Neural cell (in vitro differentiated cells): ENCODE results near the gene SFT2D1. TPM values are rescaled to one million over a fixed set of nuclear protein-coding genes. Genes with fewer than 3 reads are reported as not detected.

Experiments used
- H2AFZ ChIP-seq: fragments of 200-600, 300-800 bp; sonication (generic), shearing (Covaris generic); 2 replicates; pipeline ENCODE4 v1.6.0; 2014; ENCODE audit warnings: low read depth, mild to moderate bottlenecking, antibody characterized with exemption, low read length, moderate library complexity
- H3F3A ChIP-seq: fragments of 200-600 bp; shearing (Covaris generic); 2 replicates; pipeline ENCODE4 v1.6.1; 2016; ENCODE audit warnings: mild to moderate bottlenecking, moderate library complexity, mixed read lengths, antibody characterized with exemption, low read length; ENCODE audit not compliant: insufficient read depth, poor library complexity, severe bottlenecking
- H3K27ac ChIP-seq: fragments of 200-600, 300-800 bp; sonication (generic), shearing (Covaris generic); 2 replicates; pipeline ENCODE4 v1.5.1; 2014; ENCODE audit warnings: mild to moderate bottlenecking, low read length, moderate library complexity
- H3K27me3 ChIP-seq: fragments of 300-800, 200-600 bp; sonication (generic), shearing (Covaris generic); 2 replicates; pipeline ENCODE4 v1.6.0; 2014; ENCODE audit warnings: mild to moderate bottlenecking, low read depth, low read length, moderate library complexity; ENCODE audit not compliant: insufficient read depth
- H3K36me3 ChIP-seq: fragments of 300-800, 200-600 bp; sonication (generic), shearing (Covaris generic); 2 replicates; pipeline ENCODE4 v1.5.1; 2014; ENCODE audit warnings: mild to moderate bottlenecking, antibody characterized with exemption, low read length, moderate library complexity; ENCODE audit not compliant: insufficient read depth
- H3K4me2 ChIP-seq: fragments of 300-800, 200-600 bp; sonication (generic), shearing (Covaris generic); 2 replicates; pipeline ENCODE4 v1.6.0; 2014; ENCODE audit warnings: mild to moderate bottlenecking, low read length
- H3K4me3 ChIP-seq: fragments of 300-800, 200-600 bp; sonication (generic), shearing (Covaris generic); 2 replicates; pipeline ENCODE4 v1.5.1; 2014; ENCODE audit warnings: mild to moderate bottlenecking, low read length, moderate library complexity
- H3K79me2 ChIP-seq: fragments of 200-600 bp; shearing (Covaris generic); replicated peaks from 2 replicates; pipeline ENCODE4 v1.6.0; 2014; ENCODE audit warnings: mild to moderate bottlenecking, low read length, moderate library complexity; ENCODE audit not compliant: insufficient read depth
- H3K9ac ChIP-seq: fragments of 300-800, 200-600 bp; sonication (generic), shearing (Covaris generic); 2 replicates; pipeline ENCODE4 v1.6.1; 2016; ENCODE audit warnings: mild to moderate bottlenecking, low read length, mixed read lengths
- H3K9me2 ChIP-seq: fragments of 200-600 bp; shearing (Covaris generic); 2 replicates; pipeline ENCODE4 v1.6.1; 2016; ENCODE audit warnings: mild to moderate bottlenecking, low read length, mixed read lengths; ENCODE audit not compliant: insufficient read depth
- H3K9me3 ChIP-seq: fragments of 200-600, 300-800 bp; sonication (generic), shearing (Covaris generic); 2 replicates; pipeline ENCODE4 v1.6.1; 2016; ENCODE audit warnings: mild to moderate bottlenecking, mixed run types, low read length, moderate library complexity, mixed read lengths
- H4K20me1 ChIP-seq: fragments of 200-600 bp; shearing (Covaris generic); 2 replicates; pipeline ENCODE4 v1.6.1; 2016; ENCODE audit warnings: mild to moderate bottlenecking, mixed run types; ENCODE audit not compliant: insufficient read depth
- EP300 ChIP-seq: fragments of 450-650 bp; conservative IDR thresholded peaks from 2 replicates; pipeline ENCODE4 v1.6.1; 2014; ENCODE audit warnings: antibody characterized with exemption, mild to moderate bottlenecking, moderate library complexity; ENCODE audit not compliant: poor library complexity, severe bottlenecking
- EZH2 ChIP-seq: fragments of 200-600, 300-800 bp; shearing (Covaris generic), sonication (generic); IDR thresholded peaks from 2 replicates; pipeline ENCODE4 v1.6.1; 2014; ENCODE audit warnings: antibody characterized with exemption, low read length, borderline replicate concordance, mild to moderate bottlenecking; ENCODE audit not compliant: insufficient read depth, poor library complexity, severe bottlenecking
- MXI1 ChIP-seq: fragments of 450-650 bp; conservative IDR thresholded peaks from 2 replicates; pipeline ENCODE4 v1.6.1; 2014; ENCODE audit warnings: antibody characterized with exemption, mild to moderate bottlenecking; ENCODE audit not compliant: poor library complexity, severe bottlenecking
- POLR2AphosphoS5 ChIP-seq: IDR thresholded peaks from 2 replicates; pipeline ENCODE4 v1.6.1; 2012
- RAD21 ChIP-seq: fragments of 450-650 bp; conservative IDR thresholded peaks from 2 replicates; pipeline ENCODE4 v1.6.1; 2014; ENCODE audit warnings: antibody characterized with exemption, mild to moderate bottlenecking, moderate library complexity
- SMC3 ChIP-seq: fragments of 450-650 bp; conservative IDR thresholded peaks from 2 replicates; pipeline ENCODE4 v1.6.1; 2014; ENCODE audit warnings: antibody characterized with exemption, mild to moderate bottlenecking, moderate library complexity; ENCODE audit not compliant: poor library complexity
- TAF1 ChIP-seq: IDR thresholded peaks from 2 replicates; pipeline ENCODE4 v1.6.1; 2012; ENCODE audit warnings: low read depth
- polyA plus RNA-seq: library from polyadenylated mRNA; depleted of rRNA; stranded (reverse); fragments of >200 nt; gene quantifications from 2 replicates; pipeline ENCODE4 v1.2.3, GENCODE V29; 2014
- TF ChIP-seq, protein P1 (sequence below): IDR thresholded peaks from 2 replicates; pipeline ENCODE4 v1.6.1; 2012; ENCODE audit warnings: borderline replicate concordance
- TF ChIP-seq, protein P2 (sequence below): fragments of 450-650 bp; IDR thresholded peaks from 2 replicates; pipeline ENCODE4 v1.5.1; 2014; ENCODE audit warnings: antibody characterized with exemption, mild to moderate bottlenecking, moderate library complexity; ENCODE audit not compliant: poor library complexity, severe bottlenecking

SFT2D1 gene
- polyA plus RNA-seq, 1 donor from 2014 or later: 81.7 TPM

DNA sequence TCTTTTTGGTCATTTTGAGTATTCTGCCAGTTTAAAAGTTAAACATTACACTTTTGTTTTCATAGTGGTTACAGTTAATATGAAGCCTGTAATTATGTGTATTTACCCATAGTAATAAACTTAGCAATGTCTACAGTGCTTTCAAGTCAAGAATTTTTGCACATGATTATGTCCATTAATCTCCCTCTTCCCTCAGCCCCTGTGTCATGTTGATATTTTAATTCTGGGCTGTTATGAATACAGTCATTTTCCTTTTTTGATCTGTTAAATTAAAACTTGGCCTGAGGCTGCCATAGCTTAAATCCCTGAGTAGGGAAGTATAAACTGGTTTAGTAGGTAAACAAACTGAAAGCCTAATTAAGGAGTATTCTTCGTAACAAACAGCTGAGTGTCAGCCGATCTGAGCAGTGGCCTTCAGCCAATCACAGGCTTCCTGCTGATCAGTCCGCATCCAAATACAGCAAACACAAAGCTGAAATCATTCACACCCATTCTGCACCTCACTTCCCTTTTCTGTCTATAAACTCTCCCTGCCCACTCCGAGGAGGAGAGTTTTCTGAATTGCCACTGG lies 9.5 kb upstream of the SFT2D1 start:
- H3K9ac ChIP-seq: no peak overlapping the region
- no peak overlapping the region for H3K4me2 ChIP-seq
- peaks cover 4% of the 10 kb centered on the region for H3K9me3 ChIP-seq
- H3K27me3 ChIP-seq: no peaks in the 10 kb centered on the region
- H3K79me2 ChIP-seq: no peaks in the 10 kb centered on the region
- H3K36me3 ChIP-seq: no peaks in the 10 kb centered on the region
- H2AFZ ChIP-seq: no peak overlapping the region
- H3F3A ChIP-seq: no peaks in the 10 kb centered on the region
- TF ChIP-seq SMC3 (no peak), EP300 (no peak), RAD21 (no peak), POLR2AphosphoS5 (no peak)
- TF ChIP-seq, protein P1, sequence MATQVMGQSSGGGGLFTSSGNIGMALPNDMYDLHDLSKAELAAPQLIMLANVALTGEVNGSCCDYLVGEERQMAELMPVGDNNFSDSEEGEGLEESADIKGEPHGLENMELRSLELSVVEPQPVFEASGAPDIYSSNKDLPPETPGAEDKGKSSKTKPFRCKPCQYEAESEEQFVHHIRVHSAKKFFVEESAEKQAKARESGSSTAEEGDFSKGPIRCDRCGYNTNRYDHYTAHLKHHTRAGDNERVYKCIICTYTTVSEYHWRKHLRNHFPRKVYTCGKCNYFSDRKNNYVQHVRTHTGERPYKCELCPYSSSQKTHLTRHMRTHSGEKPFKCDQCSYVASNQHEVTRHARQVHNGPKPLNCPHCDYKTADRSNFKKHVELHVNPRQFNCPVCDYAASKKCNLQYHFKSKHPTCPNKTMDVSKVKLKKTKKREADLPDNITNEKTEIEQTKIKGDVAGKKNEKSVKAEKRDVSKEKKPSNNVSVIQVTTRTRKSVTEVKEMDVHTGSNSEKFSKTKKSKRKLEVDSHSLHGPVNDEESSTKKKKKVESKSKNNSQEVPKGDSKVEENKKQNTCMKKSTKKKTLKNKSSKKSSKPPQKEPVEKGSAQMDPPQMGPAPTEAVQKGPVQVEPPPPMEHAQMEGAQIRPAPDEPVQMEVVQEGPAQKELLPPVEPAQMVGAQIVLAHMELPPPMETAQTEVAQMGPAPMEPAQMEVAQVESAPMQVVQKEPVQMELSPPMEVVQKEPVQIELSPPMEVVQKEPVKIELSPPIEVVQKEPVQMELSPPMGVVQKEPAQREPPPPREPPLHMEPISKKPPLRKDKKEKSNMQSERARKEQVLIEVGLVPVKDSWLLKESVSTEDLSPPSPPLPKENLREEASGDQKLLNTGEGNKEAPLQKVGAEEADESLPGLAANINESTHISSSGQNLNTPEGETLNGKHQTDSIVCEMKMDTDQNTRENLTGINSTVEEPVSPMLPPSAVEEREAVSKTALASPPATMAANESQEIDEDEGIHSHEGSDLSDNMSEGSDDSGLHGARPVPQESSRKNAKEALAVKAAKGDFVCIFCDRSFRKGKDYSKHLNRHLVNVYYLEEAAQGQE: no peak
- no peak overlapping the region for H3K4me3 ChIP-seq
- no peaks in the 10 kb centered on the region for H3K9me2 ChIP-seq
- H4K20me1 ChIP-seq: no peaks in the 10 kb centered on the region
- H3K27ac ChIP-seq: no peak overlapping the region

DNA sequence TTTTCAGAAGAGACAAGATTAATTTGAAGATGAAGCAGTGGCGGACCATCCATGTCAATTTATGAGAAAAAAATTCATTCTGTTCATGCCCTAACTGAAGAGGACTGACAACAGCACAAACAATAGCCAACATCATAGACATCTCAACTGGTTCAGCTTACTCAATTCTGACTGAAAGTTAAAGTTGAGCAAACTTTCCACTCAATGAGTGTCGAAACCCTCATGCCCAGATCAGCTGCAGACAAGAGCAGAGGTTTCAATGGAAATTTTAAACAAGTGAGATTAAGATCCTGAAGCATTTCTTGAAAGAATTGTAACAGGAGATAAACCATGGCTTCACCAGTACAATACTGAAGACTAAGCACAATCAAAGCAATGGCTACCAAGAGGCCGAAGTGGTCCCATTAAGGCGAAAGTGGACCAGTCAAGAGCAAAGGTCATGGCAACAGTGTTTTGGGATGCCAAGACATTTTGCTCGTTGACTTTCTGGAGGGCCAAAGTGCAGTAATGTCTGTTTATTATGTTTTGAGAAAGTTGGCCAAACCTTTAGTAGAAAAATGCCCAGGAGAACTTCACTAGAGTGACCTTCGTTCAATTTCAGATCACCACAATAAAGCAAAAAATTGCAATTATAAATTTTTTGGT lies 6.1 kb upstream of the SFT2D1 start:
- H3K79me2 ChIP-seq: no peaks in the 10 kb centered on the region
- H3K4me3 ChIP-seq: no peak overlapping the region
- no peak for TF ChIP-seq EZH2
- no peak for TF ChIP-seq SMC3
- TF ChIP-seq, protein P1: no peak
- no peak for TF ChIP-seq POLR2AphosphoS5
- TF ChIP-seq RAD21: no peak
- TF ChIP-seq TAF1: no peak
- no peak for TF ChIP-seq MXI1
- TF ChIP-seq EP300: no peak
- TF ChIP-seq, protein P2, sequence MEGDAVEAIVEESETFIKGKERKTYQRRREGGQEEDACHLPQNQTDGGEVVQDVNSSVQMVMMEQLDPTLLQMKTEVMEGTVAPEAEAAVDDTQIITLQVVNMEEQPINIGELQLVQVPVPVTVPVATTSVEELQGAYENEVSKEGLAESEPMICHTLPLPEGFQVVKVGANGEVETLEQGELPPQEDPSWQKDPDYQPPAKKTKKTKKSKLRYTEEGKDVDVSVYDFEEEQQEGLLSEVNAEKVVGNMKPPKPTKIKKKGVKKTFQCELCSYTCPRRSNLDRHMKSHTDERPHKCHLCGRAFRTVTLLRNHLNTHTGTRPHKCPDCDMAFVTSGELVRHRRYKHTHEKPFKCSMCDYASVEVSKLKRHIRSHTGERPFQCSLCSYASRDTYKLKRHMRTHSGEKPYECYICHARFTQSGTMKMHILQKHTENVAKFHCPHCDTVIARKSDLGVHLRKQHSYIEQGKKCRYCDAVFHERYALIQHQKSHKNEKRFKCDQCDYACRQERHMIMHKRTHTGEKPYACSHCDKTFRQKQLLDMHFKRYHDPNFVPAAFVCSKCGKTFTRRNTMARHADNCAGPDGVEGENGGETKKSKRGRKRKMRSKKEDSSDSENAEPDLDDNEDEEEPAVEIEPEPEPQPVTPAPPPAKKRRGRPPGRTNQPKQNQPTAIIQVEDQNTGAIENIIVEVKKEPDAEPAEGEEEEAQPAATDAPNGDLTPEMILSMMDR: no peak
- no peaks in the 10 kb centered on the region for H3K36me3 ChIP-seq
- H4K20me1 ChIP-seq: no peaks in the 10 kb centered on the region
- H3K9me3 ChIP-seq: peaks cover 4% of the 10 kb centered on the region
- no peaks in the 10 kb centered on the region for H3K9me2 ChIP-seq
- no peaks in the 10 kb centered on the region for H3F3A ChIP-seq
- H3K27me3 ChIP-seq: no peaks in the 10 kb centered on the region
- no peak overlapping the region for H3K27ac ChIP-seq
- no peak overlapping the region for H3K9ac ChIP-seq
- no peak overlapping the region for H2AFZ ChIP-seq
- H3K4me2 ChIP-seq: no peak overlapping the region
